Measurements from ENCODE around the gene FMO5. TPM values are rescaled to one million over a fixed set of nuclear protein-coding genes. Genes with fewer than 3 reads are reported as not detected.

Gene FMO5
- total and polyA plus RNA-seq, 2 experiments from 2014 or later: 0.73 to 0.84 TPM

DNA sequence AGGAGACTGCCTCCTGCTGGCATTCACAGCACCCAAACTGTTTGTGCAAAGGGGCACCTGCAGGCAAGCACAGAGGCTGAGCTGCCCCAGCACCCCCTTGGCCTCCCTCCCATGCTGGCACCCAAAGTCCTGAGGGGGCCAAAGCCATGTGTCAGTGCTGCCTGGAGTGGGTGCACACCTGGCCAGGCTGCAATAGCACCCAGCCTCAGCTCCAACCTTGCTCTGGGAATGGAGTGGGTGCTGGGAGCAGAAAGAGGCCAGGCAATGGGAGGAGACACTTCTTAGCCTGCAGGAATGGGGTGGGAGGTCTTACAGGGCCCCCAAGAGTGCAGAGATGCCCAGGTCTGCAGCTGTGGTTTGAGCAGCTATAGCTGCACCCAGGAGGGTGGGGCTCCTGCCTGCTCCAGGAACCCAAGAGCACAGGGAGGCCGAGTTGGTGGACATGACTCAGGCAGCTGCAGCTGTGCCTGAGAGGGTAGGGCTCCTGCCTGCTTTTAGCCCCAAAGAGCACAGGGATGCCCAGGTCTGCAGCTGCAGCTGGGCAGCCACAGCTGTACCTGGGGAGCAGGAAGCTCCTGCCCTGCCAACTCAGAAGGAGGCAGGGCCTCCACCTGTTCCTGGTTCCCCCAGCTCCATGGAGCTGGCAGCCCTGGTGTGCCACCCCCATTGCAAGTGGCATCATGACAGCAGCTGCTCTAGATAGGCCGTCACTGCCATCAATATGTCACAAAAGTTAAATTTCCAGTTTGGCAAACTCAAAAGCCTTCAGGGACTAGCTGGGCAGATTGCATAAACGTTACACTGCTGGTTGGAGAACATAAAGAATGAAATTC lies 12.0 kb upstream of the FMO5 start (continued):
- TF ChIP-seq, protein P1, sequence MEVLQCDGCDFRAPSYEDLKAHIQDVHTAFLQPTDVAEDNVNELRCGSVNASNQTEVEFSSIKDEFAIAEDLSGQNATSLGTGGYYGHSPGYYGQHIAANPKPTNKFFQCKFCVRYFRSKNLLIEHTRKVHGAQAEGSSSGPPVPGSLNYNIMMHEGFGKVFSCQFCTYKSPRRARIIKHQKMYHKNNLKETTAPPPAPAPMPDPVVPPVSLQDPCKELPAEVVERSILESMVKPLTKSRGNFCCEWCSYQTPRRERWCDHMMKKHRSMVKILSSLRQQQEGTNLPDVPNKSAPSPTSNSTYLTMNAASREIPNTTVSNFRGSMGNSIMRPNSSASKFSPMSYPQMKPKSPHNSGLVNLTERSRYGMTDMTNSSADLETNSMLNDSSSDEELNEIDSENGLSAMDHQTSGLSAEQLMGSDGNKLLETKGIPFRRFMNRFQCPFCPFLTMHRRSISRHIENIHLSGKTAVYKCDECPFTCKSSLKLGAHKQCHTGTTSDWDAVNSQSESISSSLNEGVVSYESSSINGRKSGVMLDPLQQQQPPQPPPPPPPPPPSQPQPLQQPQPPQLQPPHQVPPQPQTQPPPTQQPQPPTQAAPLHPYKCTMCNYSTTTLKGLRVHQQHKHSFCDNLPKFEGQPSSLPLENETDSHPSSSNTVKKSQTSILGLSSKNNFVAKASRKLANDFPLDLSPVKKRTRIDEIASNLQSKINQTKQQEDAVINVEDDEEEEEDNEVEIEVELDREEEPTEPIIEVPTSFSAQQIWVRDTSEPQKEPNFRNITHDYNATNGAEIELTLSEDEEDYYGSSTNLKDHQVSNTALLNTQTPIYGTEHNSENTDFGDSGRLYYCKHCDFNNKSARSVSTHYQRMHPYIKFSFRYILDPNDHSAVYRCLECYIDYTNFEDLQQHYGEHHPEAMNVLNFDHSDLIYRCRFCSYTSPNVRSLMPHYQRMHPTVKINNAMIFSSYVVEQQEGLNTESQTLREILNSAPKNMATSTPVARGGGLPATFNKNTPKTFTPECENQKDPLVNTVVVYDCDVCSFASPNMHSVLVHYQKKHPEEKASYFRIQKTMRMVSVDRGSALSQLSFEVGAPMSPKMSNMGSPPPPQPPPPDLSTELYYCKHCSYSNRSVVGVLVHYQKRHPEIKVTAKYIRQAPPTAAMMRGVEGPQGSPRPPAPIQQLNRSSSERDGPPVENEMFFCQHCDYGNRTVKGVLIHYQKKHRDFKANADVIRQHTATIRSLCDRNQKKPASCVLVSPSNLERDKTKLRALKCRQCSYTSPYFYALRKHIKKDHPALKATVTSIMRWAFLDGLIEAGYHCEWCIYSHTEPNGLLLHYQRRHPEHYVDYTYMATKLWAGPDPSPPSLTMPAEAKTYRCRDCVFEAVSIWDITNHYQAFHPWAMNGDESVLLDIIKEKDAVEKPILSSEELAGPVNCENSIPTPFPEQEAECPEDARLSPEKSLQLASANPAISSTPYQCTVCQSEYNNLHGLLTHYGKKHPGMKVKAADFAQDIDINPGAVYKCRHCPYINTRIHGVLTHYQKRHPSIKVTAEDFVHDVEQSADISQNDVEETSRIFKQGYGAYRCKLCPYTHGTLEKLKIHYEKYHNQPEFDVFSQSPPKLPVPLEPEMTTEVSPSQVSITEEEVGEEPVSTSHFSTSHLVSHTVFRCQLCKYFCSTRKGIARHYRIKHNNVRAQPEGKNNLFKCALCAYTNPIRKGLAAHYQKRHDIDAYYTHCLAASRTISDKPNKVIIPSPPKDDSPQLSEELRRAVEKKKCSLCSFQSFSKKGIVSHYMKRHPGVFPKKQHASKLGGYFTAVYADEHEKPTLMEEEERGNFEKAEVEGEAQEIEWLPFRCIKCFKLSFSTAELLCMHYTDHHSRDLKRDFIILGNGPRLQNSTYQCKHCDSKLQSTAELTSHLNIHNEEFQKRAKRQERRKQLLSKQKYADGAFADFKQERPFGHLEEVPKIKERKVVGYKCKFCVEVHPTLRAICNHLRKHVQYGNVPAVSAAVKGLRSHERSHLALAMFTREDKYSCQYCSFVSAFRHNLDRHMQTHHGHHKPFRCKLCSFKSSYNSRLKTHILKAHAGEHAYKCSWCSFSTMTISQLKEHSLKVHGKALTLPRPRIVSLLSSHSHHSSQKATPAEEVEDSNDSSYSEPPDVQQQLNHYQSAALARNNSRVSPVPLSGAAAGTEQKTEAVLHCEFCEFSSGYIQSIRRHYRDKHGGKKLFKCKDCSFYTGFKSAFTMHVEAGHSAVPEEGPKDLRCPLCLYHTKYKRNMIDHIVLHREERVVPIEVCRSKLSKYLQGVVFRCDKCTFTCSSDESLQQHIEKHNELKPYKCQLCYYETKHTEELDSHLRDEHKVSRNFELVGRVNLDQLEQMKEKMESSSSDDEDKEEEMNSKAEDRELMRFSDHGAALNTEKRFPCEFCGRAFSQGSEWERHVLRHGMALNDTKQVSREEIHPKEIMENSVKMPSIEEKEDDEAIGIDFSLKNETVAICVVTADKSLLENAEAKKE (CRISPR knock-in tag; IDR thresholded peaks at IDR 0.05): no peak
- no peak for TF ChIP-seq EZH2phosphoT487 (IDR thresholded peaks at IDR 0.05; ENCODE audit: unreplicated experiment)
- TF ChIP-seq, protein P2, sequence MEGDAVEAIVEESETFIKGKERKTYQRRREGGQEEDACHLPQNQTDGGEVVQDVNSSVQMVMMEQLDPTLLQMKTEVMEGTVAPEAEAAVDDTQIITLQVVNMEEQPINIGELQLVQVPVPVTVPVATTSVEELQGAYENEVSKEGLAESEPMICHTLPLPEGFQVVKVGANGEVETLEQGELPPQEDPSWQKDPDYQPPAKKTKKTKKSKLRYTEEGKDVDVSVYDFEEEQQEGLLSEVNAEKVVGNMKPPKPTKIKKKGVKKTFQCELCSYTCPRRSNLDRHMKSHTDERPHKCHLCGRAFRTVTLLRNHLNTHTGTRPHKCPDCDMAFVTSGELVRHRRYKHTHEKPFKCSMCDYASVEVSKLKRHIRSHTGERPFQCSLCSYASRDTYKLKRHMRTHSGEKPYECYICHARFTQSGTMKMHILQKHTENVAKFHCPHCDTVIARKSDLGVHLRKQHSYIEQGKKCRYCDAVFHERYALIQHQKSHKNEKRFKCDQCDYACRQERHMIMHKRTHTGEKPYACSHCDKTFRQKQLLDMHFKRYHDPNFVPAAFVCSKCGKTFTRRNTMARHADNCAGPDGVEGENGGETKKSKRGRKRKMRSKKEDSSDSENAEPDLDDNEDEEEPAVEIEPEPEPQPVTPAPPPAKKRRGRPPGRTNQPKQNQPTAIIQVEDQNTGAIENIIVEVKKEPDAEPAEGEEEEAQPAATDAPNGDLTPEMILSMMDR (conservative IDR thresholded peaks at IDR 0.05; ENCODE audit: low read depth in 2 of 2): no peak
- no peak for TF ChIP-seq POLR2AphosphoS5 (IDR thresholded peaks at IDR 0.05; ENCODE audit: low read depth)
- TF ChIP-seq STAT1 (IDR thresholded peaks at IDR 0.05; ENCODE audit: unreplicated experiment): no peak
- TF ChIP-seq JUNB (IDR thresholded peaks at IDR 0.05; ENCODE audit: unreplicated experiment): no peak
- no peak for TF ChIP-seq EZH2 (IDR thresholded peaks at IDR 0.05; ENCODE audit: low read depth, unreplicated experiment)
- no peak for TF ChIP-seq NANOG (IDR thresholded peaks at IDR 0.05; ENCODE audit: borderline replicate concordance)
- no peak for TF ChIP-seq ZNF331 (CRISPR knock-in tag; IDR thresholded peaks at IDR 0.05; ENCODE audit: low read depth)

Measured in GM23338 (cell line).